Upper lobe of left lung (tissue), 4 donors: ENCODE measurements around the gene RYK.

Source experiments
- POLR2A ChIP-seq, 4 donors: fragments of 450-650 bp; IDR thresholded peaks; one replicate each; pipeline ENCODE4 v1.5.1; 2016 to 2017; ENCODE audit warnings: antibody characterized with exemption in 4 of 4, mild to moderate bottlenecking in 2 of 4
- TF ChIP-seq, protein P1 (sequence below), 6 experiments: fragments of 450-650 bp in 4 of 6; fragments of 200-600 bp in 2 of 6; sonication (generic) in 2 of 6; IDR thresholded peaks; one replicate each; pipeline ENCODE4 v1.5.1; 2016 to 2019; ENCODE audit warnings: antibody characterized with exemption in 6 of 6

GRCh38 chr3:134143828-134144401 is 106.7 kb downstream of the RYK start:
- no peak for TF ChIP-seq POLR2A (IDR thresholded peaks at IDR 0.05)
- TF ChIP-seq, protein P1, sequence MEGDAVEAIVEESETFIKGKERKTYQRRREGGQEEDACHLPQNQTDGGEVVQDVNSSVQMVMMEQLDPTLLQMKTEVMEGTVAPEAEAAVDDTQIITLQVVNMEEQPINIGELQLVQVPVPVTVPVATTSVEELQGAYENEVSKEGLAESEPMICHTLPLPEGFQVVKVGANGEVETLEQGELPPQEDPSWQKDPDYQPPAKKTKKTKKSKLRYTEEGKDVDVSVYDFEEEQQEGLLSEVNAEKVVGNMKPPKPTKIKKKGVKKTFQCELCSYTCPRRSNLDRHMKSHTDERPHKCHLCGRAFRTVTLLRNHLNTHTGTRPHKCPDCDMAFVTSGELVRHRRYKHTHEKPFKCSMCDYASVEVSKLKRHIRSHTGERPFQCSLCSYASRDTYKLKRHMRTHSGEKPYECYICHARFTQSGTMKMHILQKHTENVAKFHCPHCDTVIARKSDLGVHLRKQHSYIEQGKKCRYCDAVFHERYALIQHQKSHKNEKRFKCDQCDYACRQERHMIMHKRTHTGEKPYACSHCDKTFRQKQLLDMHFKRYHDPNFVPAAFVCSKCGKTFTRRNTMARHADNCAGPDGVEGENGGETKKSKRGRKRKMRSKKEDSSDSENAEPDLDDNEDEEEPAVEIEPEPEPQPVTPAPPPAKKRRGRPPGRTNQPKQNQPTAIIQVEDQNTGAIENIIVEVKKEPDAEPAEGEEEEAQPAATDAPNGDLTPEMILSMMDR (IDR thresholded peaks at IDR 0.05): no peak
